Mucosa of rectum (tissue), 2 donors: ENCODE results near the gene USH1G.
A peak's percentile ranks its signal among the peaks of the same experiment; 100 is the strongest.

Experiments used
- H3K27ac ChIP-seq, 2 donors: one replicate each; pipeline ENCODE4 v1.7.0; 2013; ENCODE audit warnings: inconsistent platforms in 2 of 2, low read depth in 2 of 2, low read length in 2 of 2
- H3K27me3 ChIP-seq, 2 donors: one replicate each; pipeline ENCODE4 v1.7.0; 2013; ENCODE audit warnings: low read length in 2 of 2; ENCODE audit not compliant: control insufficient read depth in 2 of 2, insufficient read depth in 2 of 2
- H3K36me3 ChIP-seq, 2 donors: one replicate each; pipeline ENCODE4 v1.7.0; 2013; ENCODE audit warnings: low read length in 2 of 2; ENCODE audit not compliant: control insufficient read depth in 2 of 2, insufficient read depth in 2 of 2
- H3K4me1 ChIP-seq, 2 donors: one replicate each; pipeline ENCODE4 v1.7.0; 2013; ENCODE audit warnings: low read length in 2 of 2, mild to moderate bottlenecking in 1 of 2; ENCODE audit not compliant: control insufficient read depth in 2 of 2, insufficient read depth in 2 of 2
- H3K4me3 ChIP-seq, 2 donors: one replicate each; pipeline ENCODE4 v1.7.0; 2013; ENCODE audit warnings: low read length in 2 of 2
- H3K9ac ChIP-seq, 2 donors: one replicate each; pipeline ENCODE4 v1.7.0; 2013; ENCODE audit warnings: low read length in 2 of 2, low read depth in 1 of 2, mild to moderate bottlenecking in 1 of 2
- H3K9me3 ChIP-seq, 2 donors: one replicate each; pipeline ENCODE4 v1.7.0; 2013; ENCODE audit warnings: low read length in 2 of 2; ENCODE audit not compliant: control insufficient read depth in 2 of 2
- donor health status: healthy.
- donor health status: Normal muscosa, but diverticular disease.

USH1G gene

DNA sequence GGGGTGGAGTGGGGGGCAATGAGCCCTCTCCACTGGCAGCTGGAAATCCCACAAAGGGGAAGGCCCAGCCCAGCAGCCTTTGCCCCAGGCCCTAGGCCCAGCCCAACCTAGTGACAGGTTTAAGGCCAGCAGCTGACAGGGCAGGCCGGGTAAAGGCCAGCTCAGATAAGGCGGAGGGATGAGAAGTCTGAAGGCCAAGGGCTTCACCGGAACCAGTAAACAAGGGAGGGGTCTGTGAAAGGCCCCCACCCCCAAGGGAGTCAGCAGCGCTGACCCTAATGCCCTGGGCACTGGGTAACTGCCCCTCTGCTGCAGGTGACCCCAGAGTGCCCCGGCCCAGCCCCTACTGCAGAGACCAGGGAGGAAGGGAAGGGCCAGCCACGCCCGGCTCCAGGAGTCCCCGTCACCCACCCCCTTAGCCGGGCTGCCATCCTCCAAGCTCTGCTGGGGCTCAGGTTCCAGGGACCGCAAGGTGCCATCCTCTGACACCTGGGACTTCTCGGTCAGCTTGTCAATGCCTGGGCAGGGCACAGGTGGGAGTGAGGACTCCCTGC, 30.2 kb upstream of the USH1G start:
- no peaks in the 10 kb centered on the region for H3K9me3 ChIP-seq
- peaks cover 6 to 23% of the 10 kb centered on the region in 2 donors for H3K4me1 ChIP-seq
- no peaks in the 10 kb centered on the region for H3K27me3 ChIP-seq
- H3K9ac ChIP-seq: no peak overlapping the region
- H3K36me3 ChIP-seq: peaks cover 0 to 2% of the 10 kb centered on the region in 2 donors
- peak overlapping the region; percentile 52 to 74 for H3K27ac ChIP-seq
- H3K4me3 ChIP-seq: no peak overlapping the region

DNA sequence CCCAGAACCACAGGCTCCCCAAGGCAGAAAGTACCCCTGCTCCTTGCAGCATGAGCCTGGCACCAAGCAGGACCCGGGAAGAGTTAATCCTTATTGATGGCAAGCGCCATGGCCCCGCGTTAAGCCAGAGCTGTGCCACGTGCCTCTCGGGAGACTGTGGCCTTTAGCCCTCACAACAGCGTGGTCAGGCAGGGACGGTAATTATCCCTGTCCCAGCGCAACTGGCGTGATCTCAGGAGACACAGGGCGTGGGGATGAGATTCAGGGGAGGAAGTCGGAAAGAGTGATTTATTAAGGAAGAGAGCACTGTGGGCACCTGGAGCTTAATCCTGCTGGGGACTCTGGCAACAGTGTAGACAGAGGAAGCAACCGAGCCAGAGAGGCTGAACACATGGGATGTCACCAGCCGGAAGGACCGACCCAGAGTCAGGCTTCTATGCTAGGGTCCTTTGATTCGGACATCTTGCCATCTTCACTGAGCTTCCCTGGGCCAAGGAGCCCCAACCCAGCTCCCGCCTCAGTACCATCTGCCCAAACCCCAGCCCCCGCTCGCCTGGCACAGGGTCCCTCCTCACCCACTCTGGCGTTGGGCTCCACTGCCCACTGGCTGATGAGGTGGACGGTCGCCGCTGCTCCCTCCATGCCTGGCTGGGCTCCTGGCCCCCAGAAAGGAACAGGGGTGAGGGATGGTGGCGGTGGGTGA, 29.5 kb upstream of the USH1G start:
- no peaks in the 10 kb centered on the region for H3K27me3 ChIP-seq
- peak overlapping the region; percentile 52 to 74 for H3K27ac ChIP-seq
- H3K36me3 ChIP-seq: peaks cover 0 to 2% of the 10 kb centered on the region in 2 donors
- H3K9ac ChIP-seq: no peak overlapping the region
- H3K9me3 ChIP-seq: no peaks in the 10 kb centered on the region
- H3K4me1 ChIP-seq: peaks cover 6 to 23% of the 10 kb centered on the region in 2 donors
- no peak overlapping the region for H3K4me3 ChIP-seq

DNA sequence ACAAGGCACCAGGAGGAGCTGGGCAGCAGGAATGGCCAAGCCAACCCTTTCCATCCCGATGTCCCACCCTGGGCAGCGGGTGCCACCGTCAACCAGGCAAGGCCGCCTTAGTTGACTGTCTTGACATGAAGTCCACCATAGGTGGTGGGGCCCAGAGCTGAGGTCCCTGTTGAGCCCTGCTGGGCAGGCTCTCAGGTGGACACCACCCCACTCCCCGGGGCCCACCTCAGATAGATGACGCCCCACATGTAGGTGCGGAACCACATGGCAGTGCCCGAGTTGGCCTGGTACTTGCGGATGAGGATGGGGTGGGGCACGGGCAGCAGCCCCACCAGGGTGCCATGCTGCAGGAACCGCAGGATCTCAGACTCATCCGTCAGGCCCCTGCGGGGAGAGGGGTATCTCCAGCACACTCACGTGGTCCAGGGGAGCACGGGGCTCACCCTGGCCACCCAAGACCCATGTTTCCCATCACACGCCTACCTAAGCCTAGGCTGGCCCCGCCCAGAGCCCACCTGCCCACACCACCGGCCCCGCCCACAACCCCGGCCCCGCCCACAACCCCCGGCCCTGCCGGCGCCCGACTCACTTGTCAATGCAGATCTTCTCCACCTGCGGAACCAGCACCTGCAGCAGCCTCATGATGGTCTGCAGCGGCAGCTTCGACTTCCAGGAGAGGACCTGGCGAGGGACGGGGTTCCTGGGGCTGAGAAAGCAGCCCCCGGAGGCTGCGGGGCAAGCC, 28.8 kb upstream of the USH1G start:
- peak overlapping the region in 1 of 2 donors; percentile 74 for H3K27ac ChIP-seq
- peaks cover 6 to 23% of the 10 kb centered on the region in 2 donors for H3K4me1 ChIP-seq
- peaks cover 0 to 2% of the 10 kb centered on the region in 2 donors for H3K36me3 ChIP-seq
- no peak overlapping the region for H3K9ac ChIP-seq
- no peak overlapping the region for H3K4me3 ChIP-seq
- peaks cover 0 to under 1% of the 10 kb centered on the region in 2 donors for H3K27me3 ChIP-seq
- no peaks in the 10 kb centered on the region for H3K9me3 ChIP-seq

DNA sequence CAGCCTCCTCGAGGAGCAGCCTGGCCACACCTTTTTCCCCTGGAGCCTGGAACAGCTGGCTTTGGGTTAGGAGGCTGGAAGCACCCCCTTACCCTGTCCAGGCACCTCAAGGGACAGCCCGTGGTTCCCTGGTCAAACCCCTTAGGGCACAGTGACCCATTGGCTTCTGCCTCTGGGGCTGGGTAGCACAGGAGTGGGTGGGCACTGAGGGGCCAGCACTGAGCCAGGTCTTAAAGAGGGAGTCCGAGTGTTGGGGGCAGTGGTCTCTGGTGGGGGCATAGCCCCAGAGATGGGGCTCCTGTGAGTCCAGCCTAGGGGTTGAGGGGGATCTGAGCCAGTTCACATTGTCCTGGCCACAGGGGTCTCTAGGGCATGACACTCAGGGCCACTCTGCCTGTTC, 28.0 kb upstream of the USH1G start:
- H3K27me3 ChIP-seq: peaks cover 0 to 4% of the 10 kb centered on the region in 2 donors
- no peak overlapping the region for H3K27ac ChIP-seq

DNA sequence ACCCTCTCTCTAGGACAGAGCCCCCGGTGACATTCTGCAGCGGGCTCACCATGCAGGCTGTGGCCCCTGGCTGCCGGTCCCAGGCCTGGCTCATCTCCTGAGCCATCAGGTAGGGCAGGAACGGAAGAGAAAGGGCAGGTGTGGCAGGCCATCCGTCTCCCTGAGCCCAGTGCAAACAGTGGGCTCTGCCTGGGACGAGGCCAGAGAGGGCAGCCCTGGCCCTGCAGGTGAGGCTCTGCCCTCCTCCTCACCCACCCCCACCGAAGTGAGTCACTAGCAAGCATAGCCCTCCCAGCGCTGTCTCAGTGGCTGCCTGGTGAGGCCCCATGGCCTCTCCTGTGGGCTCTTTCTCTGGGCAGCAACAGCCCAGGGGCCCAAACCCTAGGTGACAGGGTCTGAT, 27.2 kb upstream of the USH1G start:
- Histone ChIP-seq H3K36me3 (peaks cover 0 to 2% of the 10 kb centered on the region in 2 donors), H3K27ac (no peak overlapping the region), H3K9me3 (no peaks in the 10 kb centered on the region), H3K4me3 (no peak overlapping the region), H3K27me3 (peaks cover 4 to 5% of the 10 kb centered on the region in 2 donors), H3K4me1 (peaks cover 6 to 23% of the 10 kb centered on the region in 2 donors), H3K9ac (no peak overlapping the region)

More for the DNA sequence above, 28.0 kb upstream of the USH1G start:
- Histone ChIP-seq H3K4me3 (no peak overlapping the region), H3K9me3 (no peaks in the 10 kb centered on the region), H3K4me1 (peaks cover 6 to 23% of the 10 kb centered on the region in 2 donors), H3K9ac (no peak overlapping the region), H3K36me3 (peaks cover 0 to 2% of the 10 kb centered on the region in 2 donors)

DNA sequence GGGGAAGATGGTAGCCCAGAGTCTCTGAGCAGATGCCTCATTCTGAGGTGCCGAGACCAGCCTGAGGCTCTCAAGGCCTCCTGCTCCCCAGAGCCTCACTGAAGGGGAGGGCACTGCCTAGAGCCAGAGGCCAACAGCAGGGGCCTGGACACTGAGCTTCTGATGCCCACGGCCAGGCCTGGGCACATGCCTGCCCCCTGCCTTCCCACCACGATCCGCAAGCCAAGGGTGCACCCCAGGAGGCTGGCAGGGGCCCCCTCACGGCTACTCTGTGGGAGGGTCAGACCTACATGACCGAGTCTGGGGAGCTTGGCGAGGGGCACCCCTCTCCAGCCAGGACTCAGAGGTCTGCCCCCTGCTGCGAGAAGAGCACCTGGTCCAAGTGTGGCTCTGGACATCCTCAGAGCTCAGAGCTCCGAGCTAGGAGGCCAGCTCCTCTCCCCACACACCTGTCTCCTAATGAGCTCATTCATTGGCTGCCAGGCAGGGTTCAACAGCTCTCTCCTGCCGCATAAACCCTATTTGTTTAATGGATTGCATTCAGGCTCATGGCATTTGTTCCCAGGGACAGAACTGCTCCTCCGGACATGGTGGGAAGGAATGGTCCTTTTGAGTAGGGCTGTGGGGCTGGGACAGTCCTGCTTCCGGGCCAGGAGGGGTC, 26.5 kb upstream of the USH1G start:
- no peak overlapping the region for H3K9ac ChIP-seq
- no peak overlapping the region for H3K27ac ChIP-seq
- H3K4me3 ChIP-seq: no peak overlapping the region
- peaks cover 0 to 2% of the 10 kb centered on the region in 2 donors for H3K36me3 ChIP-seq
- H3K9me3 ChIP-seq: no peaks in the 10 kb centered on the region
- peaks cover 6 to 23% of the 10 kb centered on the region in 2 donors for H3K4me1 ChIP-seq
- H3K27me3 ChIP-seq: peaks cover 4 to 7% of the 10 kb centered on the region in 2 donors

DNA sequence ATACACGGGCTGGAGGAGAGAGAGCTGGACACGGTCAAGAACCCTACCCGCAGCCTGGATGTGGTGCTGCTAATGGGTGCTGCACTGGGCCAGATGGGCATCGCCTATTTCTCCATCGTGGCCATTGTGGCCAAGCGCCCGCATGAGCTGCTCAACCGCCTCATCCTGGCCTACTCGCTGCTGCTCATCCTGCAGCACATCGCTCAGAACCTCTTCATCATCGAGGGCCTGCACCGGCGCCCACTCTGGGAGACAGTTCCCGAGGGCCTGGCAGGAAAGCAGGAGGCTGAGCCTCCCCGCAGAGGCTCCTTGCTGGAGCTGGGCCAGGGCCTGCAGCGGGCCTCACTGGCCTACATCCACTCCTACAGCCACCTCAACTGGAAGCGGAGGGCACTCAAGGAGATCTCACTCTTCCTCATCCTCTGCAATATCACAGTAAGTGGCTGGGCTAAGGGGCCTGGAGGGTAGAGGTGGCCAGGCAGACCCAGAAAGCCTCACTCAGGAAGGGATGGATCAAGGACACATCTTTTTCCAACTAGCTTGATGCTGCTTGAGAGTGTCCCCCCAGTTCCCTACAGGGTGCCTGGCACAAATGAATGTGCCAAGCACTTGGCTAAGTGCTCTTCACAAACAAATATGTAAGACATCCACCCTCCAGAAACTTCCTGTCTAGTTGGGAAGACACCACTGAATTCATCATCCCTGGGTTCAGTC, 24.1 kb upstream of the USH1G start:
- H3K9ac ChIP-seq: no peak overlapping the region
- H3K4me1 ChIP-seq: peaks cover 0 to 5% of the 10 kb centered on the region in 2 donors
- no peak overlapping the region for H3K4me3 ChIP-seq
- H3K27me3 ChIP-seq: peaks cover 9 to 12% of the 10 kb centered on the region in 2 donors
- H3K36me3 ChIP-seq: no peaks in the 10 kb centered on the region
- no peaks in the 10 kb centered on the region for H3K9me3 ChIP-seq
- H3K27ac ChIP-seq: no peak overlapping the region

DNA sequence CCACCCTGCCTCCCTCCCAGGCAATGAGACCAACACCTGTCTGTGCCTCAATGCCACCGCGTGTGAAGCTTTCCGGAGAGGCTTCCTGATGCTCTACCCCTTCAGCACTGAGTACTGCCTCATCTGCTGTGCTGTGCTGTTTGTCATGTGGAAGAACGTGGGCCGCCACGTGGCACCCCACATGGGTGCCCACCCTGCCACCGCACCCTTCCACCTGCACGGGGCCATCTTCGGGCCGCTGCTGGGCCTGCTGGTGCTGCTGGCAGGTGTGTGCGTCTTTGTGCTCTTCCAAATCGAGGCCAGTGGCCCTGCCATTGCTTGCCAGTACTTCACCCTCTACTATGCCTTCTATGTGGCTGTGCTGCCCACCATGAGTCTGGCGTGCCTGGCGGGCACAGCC, 23.6 kb upstream of the USH1G start:
- peaks cover 0 to 3% of the 10 kb centered on the region in 2 donors for H3K4me1 ChIP-seq
- H3K27ac ChIP-seq: no peak overlapping the region
- no peaks in the 10 kb centered on the region for H3K36me3 ChIP-seq
- H3K9me3 ChIP-seq: no peaks in the 10 kb centered on the region
- no peak overlapping the region for H3K9ac ChIP-seq
- peaks cover 12 to 13% of the 10 kb centered on the region in 2 donors for H3K27me3 ChIP-seq
- no peak overlapping the region for H3K4me3 ChIP-seq

DNA sequence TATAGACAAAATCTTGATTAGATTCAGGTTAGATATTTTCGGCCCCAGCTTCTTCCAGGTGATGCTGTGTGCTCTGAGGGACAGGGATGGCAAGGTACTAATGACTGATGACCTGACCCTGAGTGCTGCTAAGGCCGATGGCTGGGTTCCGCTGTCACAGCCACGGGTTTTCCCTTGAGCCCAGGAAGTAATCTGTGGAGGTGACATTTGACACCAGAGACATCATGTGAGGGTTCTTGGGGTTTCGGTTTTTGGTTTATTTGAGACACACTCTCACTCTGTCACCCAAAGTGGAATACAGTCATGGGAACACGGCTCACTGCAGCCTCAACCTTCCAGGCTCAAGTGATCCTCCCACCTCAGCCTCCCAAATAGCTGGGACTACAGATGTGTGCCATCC, 22.5 kb upstream of the USH1G start:
- Histone ChIP-seq H3K27me3 (peaks cover 12 to 20% of the 10 kb centered on the region in 2 donors), H3K4me3 (no peak overlapping the region), H3K4me1 (no peaks in the 10 kb centered on the region), H3K9me3 (no peaks in the 10 kb centered on the region), H3K9ac (no peak overlapping the region), H3K27ac (no peak overlapping the region), H3K36me3 (no peaks in the 10 kb centered on the region)
